ENCODE results near the gene ZER1. TPM values are rescaled to one million over a fixed set of nuclear protein-coding genes. Genes with fewer than 3 reads are reported as not detected.

Gene ZER1
- total and polyA plus RNA-seq, 12 donors, result 24.3 to 71.1 (median 58.9) TPM

GRCh38 chr9:128743421-128743820, 28.3 kb downstream of the ZER1 start:
- Histone ChIP-seq H3K27me3 (no peaks in the 10 kb centered on the region), H3K9me3 (no peaks in the 10 kb centered on the region), H3K27ac (no peak overlapping the region), H3K4me1 (no peaks in the 10 kb centered on the region), H3K36me3 (peaks cover 0 to 83% (median 27%) of the 10 kb centered on the region in 9 donors), H3K4me3 (no peak overlapping the region)
- ATAC-seq (no peak), DNase-seq (no peak)
- intact Hi-C loops (cut with DNase I), result no loop called here
- WGBS, 2 donors, result 97 to 100% methylated on average over 1 of the region's 1 CpG
- TF ChIP-seq, protein P1, sequence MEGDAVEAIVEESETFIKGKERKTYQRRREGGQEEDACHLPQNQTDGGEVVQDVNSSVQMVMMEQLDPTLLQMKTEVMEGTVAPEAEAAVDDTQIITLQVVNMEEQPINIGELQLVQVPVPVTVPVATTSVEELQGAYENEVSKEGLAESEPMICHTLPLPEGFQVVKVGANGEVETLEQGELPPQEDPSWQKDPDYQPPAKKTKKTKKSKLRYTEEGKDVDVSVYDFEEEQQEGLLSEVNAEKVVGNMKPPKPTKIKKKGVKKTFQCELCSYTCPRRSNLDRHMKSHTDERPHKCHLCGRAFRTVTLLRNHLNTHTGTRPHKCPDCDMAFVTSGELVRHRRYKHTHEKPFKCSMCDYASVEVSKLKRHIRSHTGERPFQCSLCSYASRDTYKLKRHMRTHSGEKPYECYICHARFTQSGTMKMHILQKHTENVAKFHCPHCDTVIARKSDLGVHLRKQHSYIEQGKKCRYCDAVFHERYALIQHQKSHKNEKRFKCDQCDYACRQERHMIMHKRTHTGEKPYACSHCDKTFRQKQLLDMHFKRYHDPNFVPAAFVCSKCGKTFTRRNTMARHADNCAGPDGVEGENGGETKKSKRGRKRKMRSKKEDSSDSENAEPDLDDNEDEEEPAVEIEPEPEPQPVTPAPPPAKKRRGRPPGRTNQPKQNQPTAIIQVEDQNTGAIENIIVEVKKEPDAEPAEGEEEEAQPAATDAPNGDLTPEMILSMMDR (IDR thresholded peaks at IDR 0.05), result no peak

DNA sequence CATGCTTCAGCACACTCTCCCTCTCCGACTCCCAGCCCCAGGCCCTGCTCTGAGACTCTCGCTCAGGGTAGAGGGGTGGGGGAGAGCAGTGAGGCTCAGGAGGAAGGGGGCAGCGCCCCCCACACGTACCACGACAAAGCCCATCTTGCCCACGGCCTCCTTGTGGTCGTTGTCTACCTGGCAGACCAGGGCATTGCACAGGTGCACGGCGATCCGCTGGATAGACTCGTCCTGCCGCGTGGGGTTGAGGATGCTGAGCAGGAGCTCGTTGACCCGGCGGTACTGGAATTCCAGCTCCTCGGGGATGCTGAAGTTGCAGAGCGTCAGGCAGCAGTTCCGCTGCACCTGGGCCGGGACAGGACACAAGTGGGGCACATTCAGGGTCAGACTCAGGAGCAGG, 29.3 kb downstream of the ZER1 start:
- TF ChIP-seq, protein P1 (IDR thresholded peaks at IDR 0.05), result no peak
- peaks cover 0 to 81% (median 27%) of the 10 kb centered on the region in 9 donors for H3K36me3 ChIP-seq
- ATAC-seq (peak in 1 of 8 donors; percentile 28), DNase-seq (no peak)
- H3K9me3 ChIP-seq, result no peaks in the 10 kb centered on the region
- intact Hi-C loops (cut with DNase I), result no loop called here
- H3K27me3 ChIP-seq, result no peaks in the 10 kb centered on the region
- no peak overlapping the region for H3K4me3 ChIP-seq
- H3K27ac ChIP-seq, result no peak overlapping the region
- no peaks in the 10 kb centered on the region for H3K4me1 ChIP-seq
- 85 to 88% methylated on average over 20 of the region's 20 CpGs for WGBS, 2 donors

DNA sequence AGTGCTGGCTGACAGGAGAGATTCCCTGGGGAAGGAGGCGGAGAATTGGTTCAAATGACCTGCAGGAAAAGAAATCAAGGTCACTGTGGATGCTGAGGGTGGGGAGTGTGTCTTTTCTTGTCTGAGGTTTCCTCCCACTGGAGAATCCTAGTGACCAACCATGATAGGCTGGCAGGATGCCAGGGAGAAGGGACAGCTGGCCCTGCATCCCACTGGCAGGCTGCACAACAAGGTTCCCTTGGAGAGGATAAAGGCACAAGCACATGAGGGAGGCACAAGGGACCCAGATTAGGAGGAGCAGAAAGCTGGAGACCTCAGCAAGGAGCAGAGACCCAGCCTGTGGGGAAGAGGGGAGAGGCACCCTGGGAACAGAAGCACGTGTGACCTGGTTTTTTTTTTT, 36.4 kb downstream of the ZER1 start:
- TF ChIP-seq, protein P1 (IDR thresholded peaks at IDR 0.05), result no peak
- peak in 1 of 2 donors; percentile 36 for DNase-seq
- Histone ChIP-seq H3K36me3 (peaks cover 0 to 92% (median 24%) of the 10 kb centered on the region in 9 donors), H3K4me1 (peaks cover 0 to 9% (median 0%) of the 10 kb centered on the region in 9 donors), H3K4me3 (no peak overlapping the region), H3K9me3 (no peaks in the 10 kb centered on the region), H3K27me3 (no peaks in the 10 kb centered on the region), H3K27ac (no peak overlapping the region)
- WGBS, 2 donors, result 60 to 61% methylated on average over 2 of the region's 2 CpGs
- intact Hi-C loops (cut with DNase I), result no loop called here
- peak in 1 of 8 donors; percentile 25 for ATAC-seq

GRCh38 chr9:128733256-128733655, 38.5 kb downstream of the ZER1 start:
- ATAC-seq, result peak in 7 of 8 donors; percentile 51 to 79 (median 64)
- intact Hi-C loops (cut with DNase I), result no loop called here
- Histone ChIP-seq H3K9me3 (no peaks in the 10 kb centered on the region), H3K36me3 (peaks cover 0 to 80% (median 12%) of the 10 kb centered on the region in 9 donors), H3K27me3 (no peaks in the 10 kb centered on the region), H3K4me1 (peaks cover 0 to 9% (median 0%) of the 10 kb centered on the region in 9 donors), H3K27ac (peak overlapping the region in 5 of 10 donors; percentile 37 to 61 (median 48)), H3K4me3 (no peak overlapping the region)
- 26 to 32% methylated on average over 9 of the region's 9 CpGs for WGBS, 2 donors
- peak in 1 of 2 donors; percentile 57 for DNase-seq
- TF ChIP-seq, protein P1 (IDR thresholded peaks at IDR 0.05), result peak; percentile 22 to 73 (median 66)
